HepG2 (cell line): Measurements from ENCODE around the gene ABHD17C. TPM values are rescaled to one million over a fixed set of nuclear protein-coding genes. Genes with fewer than 3 reads are reported as not detected.

Experiments
- ARNT ChIP-seq: fragments of 450-650 bp; IDR thresholded peaks from 2 replicates; pipeline ENCODE4 v1.6.1; 2017
- BCL6 ChIP-seq: IDR thresholded peaks from 2 replicates; pipeline ENCODE4 v1.6.1; 2016; ENCODE audit warnings: missing genetic modification reagents, missing compliant biosample characterization
- CC2D1A ChIP-seq: sonication (generic); formaldehyde crosslinking; IDR thresholded peaks from 2 replicates; pipeline ENCODE4 v1.8.1; 2023; ENCODE audit warnings: mild to moderate bottlenecking, missing genetic modification reagents
- NCOA1 ChIP-seq: sonication (generic); formaldehyde crosslinking; IDR thresholded peaks from 2 replicates; pipeline ENCODE4 v1.9.0; 2021; ENCODE audit warnings: missing genetic modification reagents
- POLR2G ChIP-seq: fragments of 200-400 bp; formaldehyde crosslinking; IDR thresholded peaks from 2 replicates; pipeline ENCODE4 v1.6.1; 2018; ENCODE audit warnings: mild to moderate bottlenecking, low read depth, low read length, moderate library complexity
- RBFOX2 ChIP-seq: fragments of 200-400 bp; formaldehyde crosslinking; IDR thresholded peaks from 2 replicates; pipeline ENCODE4 v1.6.1; 2017; ENCODE audit warnings: low read depth, mild to moderate bottlenecking, low read length
- RERE ChIP-seq: IDR thresholded peaks from 2 replicates; pipeline ENCODE4 v1.6.1; 2016; ENCODE audit warnings: low read depth, missing genetic modification reagents, missing compliant biosample characterization
- SALL2 ChIP-seq: sonication (generic); formaldehyde crosslinking; IDR thresholded peaks from 2 replicates; pipeline ENCODE4 v1.8.1; 2023; ENCODE audit warnings: mild to moderate bottlenecking, missing genetic modification reagents, inconsistent platforms
- SAP130 ChIP-seq: IDR thresholded peaks from 2 replicates; pipeline ENCODE4 v1.6.1; 2016; ENCODE audit warnings: low read depth
- SOX13 ChIP-seq, 3 experiments: fragments of 450-650 bp in 1 of 3; sonication (generic) in 1 of 3; formaldehyde crosslinking in 1 of 3; IDR thresholded peaks in 2 of 3; conservative IDR thresholded peaks in 1 of 3; 2 replicates each; pipeline versions ENCODE4 v1.5.0 to v1.6.1; 2016 to 2020; ENCODE audit warnings: antibody characterized with exemption in 1 of 3, mild to moderate bottlenecking in 1 of 3, missing compliant biosample characterization in 1 of 3, missing genetic modification reagents in 1 of 3, moderate library complexity in 1 of 3
- SUZ12 ChIP-seq: fragments of 150-350 bp; IDR thresholded peaks from 2 replicates; pipeline ENCODE4 v1.6.1; 2014; ENCODE audit warnings: low read depth, low read length
- XRCC5 ChIP-seq: fragments of 200-400 bp; formaldehyde crosslinking; optimal IDR thresholded peaks from 2 replicates; pipeline ENCODE3; 2017; ENCODE audit warnings: mild to moderate bottlenecking, low read length
- ZFX ChIP-seq: sonication (generic); formaldehyde crosslinking; IDR thresholded peaks from 2 replicates; pipeline ENCODE4 v1.4.0; 2020; ENCODE audit warnings: mild to moderate bottlenecking, low read depth, missing genetic modification reagents, moderate library complexity
- ZMAT3 ChIP-seq: sonication (generic); formaldehyde crosslinking; conservative IDR thresholded peaks from 2 replicates; pipeline ENCODE4 v1.7.0; 2021; ENCODE audit warnings: missing genetic modification reagents
- ZNF143 ChIP-seq: sonication (generic); formaldehyde crosslinking; IDR thresholded peaks from 2 replicates; pipeline ENCODE4 v1.4.0; 2020; ENCODE audit warnings: missing genetic modification reagents
- ZNF205 ChIP-seq: IDR thresholded peaks from 2 replicates; pipeline ENCODE4 v1.6.1; 2018; ENCODE audit warnings: missing biosample characterization, missing genetic modification reagents
- ZNF224 ChIP-seq: sonication (generic); formaldehyde crosslinking; IDR thresholded peaks from 2 replicates; pipeline ENCODE4 v1.5.0; 2020; ENCODE audit warnings: mild to moderate bottlenecking, missing genetic modification reagents
- ZNF691 ChIP-seq: sonication (generic); formaldehyde crosslinking; IDR thresholded peaks from 2 replicates; pipeline ENCODE4 v1.4.0; 2020; ENCODE audit warnings: missing genetic modification reagents, low read depth, mild to moderate bottlenecking, borderline replicate concordance
- ZNF775 ChIP-seq: sonication (generic); formaldehyde crosslinking; IDR thresholded peaks from 2 replicates; pipeline ENCODE4 v1.4.0; 2020; ENCODE audit warnings: missing genetic modification reagents, mild to moderate bottlenecking, moderate library complexity, borderline replicate concordance
- ZNF780A ChIP-seq: sonication (generic); formaldehyde crosslinking; IDR thresholded peaks from 2 replicates; pipeline ENCODE4 v1.8.0; 2022; ENCODE audit warnings: mild to moderate bottlenecking, missing genetic modification reagents, moderate library complexity
- polyA plus RNA-seq, 8 experiments: library from polyadenylated mRNA; depleted of rRNA in 3 of 8; stranded (reverse) in 7 of 8; unstranded in 1 of 8; fragments of >200 nt; fragmentation: Illumina TruSeq in 4 of 8; extraction: Trizol in 4 of 8; gene quantifications; 2 replicates each; pipeline versions ENCODE4 v1.2.1 to v1.2.3, GENCODE V29; 2011 to 2016; ENCODE audit warnings: low read depth in 4 of 8, missing spikeins in 1 of 8, mixed read lengths in 1 of 8; ENCODE audit not compliant: insufficient read depth in 1 of 8
- total RNA-seq, 5 experiments: library from RNA; depleted of rRNA; stranded (reverse); fragments of >200 nt; fragmentation: Illumina TruSeq; extraction: Trizol; gene quantifications; 2 replicates each; pipeline ENCODE4 v1.2.3, GENCODE V29; 2016; ENCODE audit warnings: low read depth in 1 of 5
- TF ChIP-seq, protein P1 (sequence below): sonication (generic); formaldehyde crosslinking; IDR thresholded peaks from 2 replicates; pipeline ENCODE4 v1.4.0; 2020; ENCODE audit warnings: missing genetic modification reagents, borderline replicate concordance

Gene ABHD17C
- total and polyA plus RNA-seq, 2 of the 13 experiments (the other 11 are each of a cell fraction or from before 2014, with no cell fraction given) = 2.9 to 3.9 TPM

DNA sequence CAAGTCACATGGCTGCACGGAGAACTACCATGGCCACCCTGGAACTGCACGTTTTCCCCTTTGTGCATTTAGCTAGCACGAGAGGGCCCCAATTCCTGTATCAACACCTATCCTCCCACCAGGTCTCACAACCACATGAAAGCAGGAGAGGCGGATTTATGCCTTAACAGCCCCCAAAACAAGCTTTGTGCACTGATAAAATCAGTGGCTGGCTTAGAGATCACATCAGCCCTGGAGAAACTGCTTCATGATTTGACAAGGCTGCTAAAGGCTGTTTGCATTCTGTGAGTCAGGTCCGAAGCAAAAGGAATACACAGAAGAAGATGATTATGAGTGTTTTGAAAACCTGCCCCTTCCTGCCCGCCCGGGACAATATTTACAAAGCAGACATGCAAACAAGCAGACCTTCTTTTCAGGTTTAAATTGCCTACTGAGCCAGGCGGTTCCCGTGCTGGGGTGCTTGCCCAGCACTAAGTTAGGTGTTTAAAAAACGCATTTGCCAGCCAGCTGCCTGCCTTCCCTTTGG is 109.9 kb downstream of the ABHD17C start (continued):
- TF ChIP-seq, protein P1, sequence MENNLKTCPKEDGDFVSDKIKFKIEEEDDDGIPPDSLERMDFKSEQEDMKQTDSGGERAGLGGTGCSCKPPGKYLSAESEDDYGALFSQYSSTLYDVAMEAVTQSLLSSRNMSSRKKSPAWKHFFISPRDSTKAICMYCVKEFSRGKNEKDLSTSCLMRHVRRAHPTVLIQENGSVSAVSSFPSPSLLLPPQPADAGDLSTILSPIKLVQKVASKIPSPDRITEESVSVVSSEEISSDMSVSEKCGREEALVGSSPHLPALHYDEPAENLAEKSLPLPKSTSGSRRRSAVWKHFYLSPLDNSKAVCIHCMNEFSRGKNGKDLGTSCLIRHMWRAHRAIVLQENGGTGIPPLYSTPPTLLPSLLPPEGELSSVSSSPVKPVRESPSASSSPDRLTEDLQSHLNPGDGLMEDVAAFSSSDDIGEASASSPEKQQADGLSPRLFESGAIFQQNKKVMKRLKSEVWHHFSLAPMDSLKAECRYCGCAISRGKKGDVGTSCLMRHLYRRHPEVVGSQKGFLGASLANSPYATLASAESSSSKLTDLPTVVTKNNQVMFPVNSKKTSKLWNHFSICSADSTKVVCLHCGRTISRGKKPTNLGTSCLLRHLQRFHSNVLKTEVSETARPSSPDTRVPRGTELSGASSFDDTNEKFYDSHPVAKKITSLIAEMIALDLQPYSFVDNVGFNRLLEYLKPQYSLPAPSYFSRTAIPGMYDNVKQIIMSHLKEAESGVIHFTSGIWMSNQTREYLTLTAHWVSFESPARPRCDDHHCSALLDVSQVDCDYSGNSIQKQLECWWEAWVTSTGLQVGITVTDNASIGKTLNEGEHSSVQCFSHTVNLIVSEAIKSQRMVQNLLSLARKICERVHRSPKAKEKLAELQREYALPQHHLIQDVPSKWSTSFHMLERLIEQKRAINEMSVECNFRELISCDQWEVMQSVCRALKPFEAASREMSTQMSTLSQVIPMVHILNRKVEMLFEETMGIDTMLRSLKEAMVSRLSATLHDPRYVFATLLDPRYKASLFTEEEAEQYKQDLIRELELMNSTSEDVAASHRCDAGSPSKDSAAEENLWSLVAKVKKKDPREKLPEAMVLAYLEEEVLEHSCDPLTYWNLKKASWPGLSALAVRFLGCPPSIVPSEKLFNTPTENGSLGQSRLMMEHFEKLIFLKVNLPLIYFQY = no peak
- TF ChIP-seq ZMAT3 (no peak), SUZ12 (no peak), NCOA1 (CRISPR knock-in tag) (no peak), RBFOX2 (no peak; the same call in 1 of the 2 replicates), ZNF780A (CRISPR knock-in tag) (no peak), ZNF775 (CRISPR knock-in tag) (peak; percentile 73; the same call in 1 of the 2 replicates), ZFX (CRISPR knock-in tag) (peak; percentile 58), XRCC5 (peak; percentile 58), ZNF143 (CRISPR knock-in tag) (no peak), ZNF691 (CRISPR knock-in tag) (peak; percentile 72; the same call in 1 of the 2 replicates), BCL6 (peak; percentile 83), RERE (CRISPR knock-in tag) (peak; percentile 96), SAP130 (CRISPR knock-in tag) (peak; percentile 79), SOX13 (IDR thresholded peaks at IDR 0.05) (peak; percentile 96), SOX13 (CRISPR knock-in tag; conservative IDR thresholded peaks at IDR 0.05 in 1 of 2, IDR thresholded peaks at IDR 0.05 in 1 of 2) (peak in 1 of 2 experiments; percentile 91; a peak in 2 of 4 replicates), ZNF205 (peak; percentile 79), ARNT (no peak), ZNF224 (CRISPR knock-in tag) (no peak), CC2D1A (no peak), POLR2G (no peak; the same call in 1 of the 2 replicates), SALL2 (CRISPR knock-in tag) (peak; percentile 61; the same call in 1 of the 2 replicates)
